NK-92 (cell line): ENCODE data around the gene TRHDE.

Experiments used
- DNase-seq: peaks from one replicate; lab custom pipeline; 2025; ENCODE audit not compliant: unreplicated experiment; lab: John Stamatoyannopoulos, UW

TRHDE gene

GRCh38 chr12:72313806-72314205 lies 41.6 kb downstream of the TRHDE start:
- DNase-seq, result no peak

DNA sequence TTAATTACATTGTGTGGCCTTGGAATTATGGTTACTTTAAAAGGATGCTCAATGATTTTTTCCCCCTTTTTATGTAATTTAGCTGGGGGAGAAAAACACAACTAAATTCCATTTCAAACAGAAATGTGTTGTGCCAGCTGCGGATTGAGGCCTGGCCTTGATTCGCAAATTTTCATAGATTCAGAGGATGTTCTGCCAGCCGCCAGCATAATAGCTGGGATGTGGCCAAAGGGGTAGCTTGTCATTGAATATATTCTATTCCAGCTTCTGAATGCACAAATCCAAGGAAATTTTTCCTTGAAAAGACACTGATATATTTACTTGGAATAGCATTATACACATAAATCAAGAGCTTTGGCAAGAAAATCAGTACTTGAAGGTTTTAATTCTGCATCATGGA lies 43.7 kb downstream of the TRHDE start:
- DNase-seq, result no peak

GRCh38 chr12:72318341-72318740 lies 46.2 kb downstream of the TRHDE start:
- no peak for DNase-seq

DNA sequence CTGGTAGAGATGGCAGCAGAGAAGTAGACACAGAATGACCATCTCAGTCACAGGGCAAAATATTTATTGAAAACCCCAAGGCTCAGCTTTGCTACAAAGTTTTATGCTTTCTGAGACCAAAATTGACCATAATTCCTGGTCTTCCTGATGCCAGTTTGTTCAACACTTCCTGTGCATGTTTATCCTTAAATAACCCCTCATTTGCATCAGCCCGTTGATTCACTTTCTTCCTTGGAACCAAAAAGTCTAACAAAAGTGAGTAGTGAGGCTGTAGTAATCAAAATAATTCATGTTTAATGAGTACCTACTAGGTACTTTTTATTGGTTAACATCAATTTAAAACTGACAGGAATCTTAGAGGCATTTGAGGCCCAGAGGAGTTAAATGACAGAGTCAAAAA lies 51.7 kb downstream of the TRHDE start:
- no peak for DNase-seq

- no peak for DNase-seq
These were observed 58.1 kb downstream of the TRHDE start for GRCh38 chr12:72330301-72330700.

- DNase-seq, result no peak
These were observed 58.6 kb downstream of the TRHDE start for GRCh38 chr12:72330784-72331183.

DNA sequence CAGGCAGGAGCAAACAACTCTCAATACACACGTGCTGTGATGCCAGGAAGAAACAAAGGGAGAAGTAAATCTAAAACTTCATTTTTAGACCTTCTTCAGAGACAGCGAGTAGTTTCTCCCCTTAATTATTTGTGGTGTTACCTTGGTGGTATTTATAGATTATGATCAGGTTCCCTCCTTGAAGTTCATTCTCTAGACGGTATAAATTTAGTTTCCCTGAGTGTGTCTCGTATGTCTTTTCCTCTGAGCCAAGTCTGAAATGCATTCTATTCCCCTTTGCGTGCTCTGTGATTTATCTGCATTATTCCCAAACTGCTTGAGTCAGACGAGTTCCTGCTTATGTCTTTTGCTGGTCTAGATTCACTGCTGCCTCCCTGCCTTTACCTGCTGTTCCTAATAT lies 65.2 kb downstream of the TRHDE start:
- no peak for DNase-seq

DNA sequence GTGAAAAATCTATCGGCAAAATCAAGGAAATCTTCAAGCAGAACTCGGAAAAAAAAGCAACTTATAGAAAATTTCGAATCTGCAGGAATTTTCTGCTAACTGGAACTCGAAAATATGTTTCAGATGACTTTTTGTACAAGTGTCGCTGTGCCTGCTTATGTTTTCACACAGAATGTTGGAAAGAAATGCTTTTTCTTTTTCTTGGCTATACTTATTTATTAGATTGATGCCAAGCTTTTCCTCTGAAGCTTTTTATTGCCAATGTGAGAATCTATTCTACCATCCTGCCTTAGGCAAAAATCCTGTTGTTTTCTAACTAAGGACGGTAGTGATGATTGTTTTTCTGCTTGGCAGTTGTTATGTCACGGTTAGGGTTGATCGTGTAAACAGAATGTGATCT lies 65.8 kb downstream of the TRHDE start:
- no peak for DNase-seq

GRCh38 chr12:72338437-72338836 lies 66.3 kb downstream of the TRHDE start:
- DNase-seq, result no peak

DNA sequence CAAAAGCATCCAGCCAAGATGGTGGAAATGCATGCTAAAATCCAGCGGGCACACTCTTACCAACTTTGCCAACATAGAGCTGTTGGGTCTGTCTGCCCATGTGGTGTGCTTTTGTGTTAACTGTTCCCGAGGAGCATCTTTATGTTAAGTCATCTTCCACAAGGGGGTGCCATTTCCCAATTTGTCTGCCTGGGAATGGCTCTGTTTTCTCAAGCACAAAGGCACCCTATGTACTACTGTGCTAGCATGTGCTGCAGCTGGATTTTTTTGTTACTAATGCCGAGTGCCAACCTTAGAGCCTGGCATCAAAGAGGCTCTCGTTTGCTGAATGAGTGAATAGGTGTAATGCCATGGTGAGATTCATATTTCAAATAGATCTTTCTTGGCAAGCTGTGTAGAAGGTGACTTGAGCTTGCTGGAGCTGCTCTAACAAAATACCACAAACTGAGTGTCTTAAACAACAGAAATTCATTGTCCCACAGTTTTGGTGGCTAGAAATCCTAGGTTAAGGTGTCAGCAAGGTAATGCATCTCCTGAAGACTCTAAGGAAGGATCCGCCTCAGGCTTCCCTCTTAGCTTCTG lies 74.3 kb downstream of the TRHDE start:
- no peak for DNase-seq

GRCh38 chr12:72349491-72349890 lies 77.3 kb downstream of the TRHDE start:
- DNase-seq, result no peak

DNA sequence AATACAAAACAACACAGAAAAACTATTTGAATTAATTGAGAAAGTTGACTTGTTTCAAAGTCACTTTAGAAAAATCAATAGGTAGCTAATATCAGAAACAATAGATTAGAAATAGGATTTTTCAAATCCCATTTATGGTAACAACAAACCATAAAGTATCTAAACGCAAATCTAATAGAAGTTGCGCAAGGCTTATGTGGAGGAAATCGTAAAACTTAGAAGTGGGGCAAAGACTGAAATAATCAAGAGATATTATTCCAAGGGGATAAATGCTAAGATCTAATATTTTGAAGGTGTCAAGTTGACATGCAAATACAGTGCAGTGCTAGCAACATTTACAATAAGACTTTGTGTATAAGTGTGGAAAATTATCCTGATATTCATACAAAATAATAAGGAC lies 87.2 kb downstream of the TRHDE start:
- no peak for DNase-seq

- no peak for DNase-seq
These were observed 93.0 kb downstream of the TRHDE start for GRCh38 chr12:72365151-72365550.

- DNase-seq, result no peak
These were observed 94.1 kb downstream of the TRHDE start for GRCh38 chr12:72366255-72366654.

GRCh38 chr12:72368298-72368697 lies 96.1 kb downstream of the TRHDE start:
- no peak for DNase-seq

- DNase-seq, result no peak
These were observed 96.7 kb downstream of the TRHDE start for GRCh38 chr12:72368719-72369422.

DNA sequence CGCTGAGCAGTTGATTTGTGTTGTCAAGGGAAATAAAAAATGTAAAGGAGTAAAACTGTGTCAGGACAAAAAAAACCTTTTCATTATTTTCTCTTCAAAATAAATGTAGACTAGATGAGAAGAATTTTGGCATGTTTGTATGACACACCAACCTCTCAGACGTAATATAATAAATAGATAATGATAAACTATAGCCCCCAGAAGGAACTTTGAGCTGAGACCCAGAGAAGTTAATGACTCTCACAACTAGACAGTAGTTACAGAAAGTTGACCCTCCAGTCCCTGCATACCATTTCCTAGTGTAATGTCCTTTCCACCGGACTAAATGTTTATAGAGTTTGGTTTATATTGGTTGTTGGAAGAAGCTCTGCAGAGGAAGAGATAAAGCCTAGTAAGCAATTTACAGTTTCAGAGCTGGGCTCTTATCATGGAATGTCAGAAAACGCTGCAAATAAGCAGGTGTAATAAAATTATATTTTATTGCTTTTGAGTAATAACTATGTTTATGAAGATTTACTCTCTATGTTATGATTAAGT lies 97.3 kb downstream of the TRHDE start:
- DNase-seq, result no peak

DNA sequence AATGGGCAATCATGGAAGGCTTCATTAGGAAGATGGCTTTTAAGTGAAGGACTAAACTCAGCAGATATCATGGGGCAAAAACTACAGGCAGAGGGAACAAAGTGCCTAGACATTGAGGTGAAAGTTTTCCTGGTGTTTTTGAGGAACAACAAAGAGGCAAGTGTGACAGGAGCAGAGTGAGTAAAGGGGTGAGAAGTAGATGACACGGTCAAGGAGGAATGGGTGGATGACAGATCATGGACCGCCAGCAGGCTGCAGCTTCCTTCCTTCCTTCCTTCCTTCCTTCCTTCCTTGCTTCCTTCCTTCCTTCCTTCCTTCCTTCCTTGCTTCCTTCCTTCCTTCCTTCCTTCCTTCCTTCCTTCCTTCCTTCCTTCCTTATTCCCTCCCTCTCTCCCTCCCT lies 108.3 kb downstream of the TRHDE start:
- no peak for DNase-seq

GRCh38 chr12:72388322-72388721 lies 116.2 kb downstream of the TRHDE start:
- no peak for DNase-seq

- no peak for DNase-seq
These were observed 118.0 kb downstream of the TRHDE start for GRCh38 chr12:72390146-72390545.

DNA sequence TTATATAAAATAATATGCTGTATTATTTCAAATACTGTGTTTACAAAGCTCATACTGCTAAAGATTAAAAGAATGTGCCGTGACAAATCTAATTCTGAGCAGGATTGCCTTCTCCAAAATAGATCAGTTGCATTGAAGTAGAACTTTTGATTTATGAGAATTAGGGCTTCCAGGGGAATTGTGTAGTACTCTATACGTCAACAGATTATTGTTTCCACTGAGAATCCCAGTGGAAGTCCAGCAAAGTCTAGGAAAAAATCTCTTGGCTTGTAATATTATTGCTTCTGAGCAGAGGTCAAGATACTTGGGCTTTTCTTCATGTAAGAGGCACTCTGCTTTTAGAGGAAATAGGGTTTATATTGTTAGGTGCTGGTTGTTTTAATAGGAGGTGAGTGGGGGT lies 133.9 kb downstream of the TRHDE start:
- DNase-seq, result no peak

GRCh38 chr12:72432037-72432604 lies 160.0 kb downstream of the TRHDE start:
- no peak for DNase-seq
